Testis (tissue), 2 donors: ENCODE measurements around the gene ZSCAN2.

Source experiments
- POLR2A ChIP-seq: fragments of 450-650 bp; IDR thresholded peaks from one replicate; pipeline ENCODE4 v1.6.1; 2017; ENCODE audit warnings: antibody characterized with exemption, mild to moderate bottlenecking, moderate library complexity
- TF ChIP-seq, protein P1 (sequence below), 3 experiments: fragments of 450-650 bp in 2 of 3; fragments of 200-600 bp in 1 of 3; sonication (generic) in 1 of 3; IDR thresholded peaks; one replicate each; pipeline ENCODE4 v1.5.1; 2016 to 2019; ENCODE audit warnings: antibody characterized with exemption in 3 of 3, mild to moderate bottlenecking in 2 of 3, moderate library complexity in 1 of 3

GRCh38 chr15:84572231-84572630 lies 28.6 kb upstream of the ZSCAN2 start:
- TF ChIP-seq, protein P1, sequence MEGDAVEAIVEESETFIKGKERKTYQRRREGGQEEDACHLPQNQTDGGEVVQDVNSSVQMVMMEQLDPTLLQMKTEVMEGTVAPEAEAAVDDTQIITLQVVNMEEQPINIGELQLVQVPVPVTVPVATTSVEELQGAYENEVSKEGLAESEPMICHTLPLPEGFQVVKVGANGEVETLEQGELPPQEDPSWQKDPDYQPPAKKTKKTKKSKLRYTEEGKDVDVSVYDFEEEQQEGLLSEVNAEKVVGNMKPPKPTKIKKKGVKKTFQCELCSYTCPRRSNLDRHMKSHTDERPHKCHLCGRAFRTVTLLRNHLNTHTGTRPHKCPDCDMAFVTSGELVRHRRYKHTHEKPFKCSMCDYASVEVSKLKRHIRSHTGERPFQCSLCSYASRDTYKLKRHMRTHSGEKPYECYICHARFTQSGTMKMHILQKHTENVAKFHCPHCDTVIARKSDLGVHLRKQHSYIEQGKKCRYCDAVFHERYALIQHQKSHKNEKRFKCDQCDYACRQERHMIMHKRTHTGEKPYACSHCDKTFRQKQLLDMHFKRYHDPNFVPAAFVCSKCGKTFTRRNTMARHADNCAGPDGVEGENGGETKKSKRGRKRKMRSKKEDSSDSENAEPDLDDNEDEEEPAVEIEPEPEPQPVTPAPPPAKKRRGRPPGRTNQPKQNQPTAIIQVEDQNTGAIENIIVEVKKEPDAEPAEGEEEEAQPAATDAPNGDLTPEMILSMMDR (IDR thresholded peaks at IDR 0.05), result no peak
- TF ChIP-seq POLR2A, result no peak
